NT2/D1 (cell line): ENCODE results near the gene C1QTNF3.

Experiments
- DNase-seq: peaks from one replicate; pipeline ENCODE4 v3.0.0-alpha.2; 2011; ENCODE audit warnings: low read depth, low spot score
- H3K27me3 ChIP-seq: 2 replicates; pipeline ENCODE4 v1.6.0; 2011; ENCODE audit warnings: mild to moderate bottlenecking; ENCODE audit not compliant: insufficient read length, insufficient read depth
- H3K36me3 ChIP-seq: 2 replicates; pipeline ENCODE4 v1.6.1; 2011; ENCODE audit warnings: mild to moderate bottlenecking, low read length, mixed read lengths; ENCODE audit not compliant: insufficient read depth, insufficient read length
- H3K4me1 ChIP-seq: 2 replicates; pipeline ENCODE4 v1.5.1; 2011; ENCODE audit not compliant: insufficient read depth, insufficient read length
- H3K4me3 ChIP-seq: 2 replicates; pipeline ENCODE4 v1.5.1; 2011; ENCODE audit warnings: low read depth; ENCODE audit not compliant: insufficient read length
- H3K9ac ChIP-seq: 2 replicates; pipeline ENCODE4 v1.6.0; 2011; ENCODE audit warnings: low read depth; ENCODE audit not compliant: insufficient read length
- H3K9me3 ChIP-seq: 2 replicates; pipeline ENCODE4 v1.5.1; 2011; ENCODE audit warnings: mild to moderate bottlenecking, low read length; ENCODE audit not compliant: insufficient read depth
- SUZ12 ChIP-seq: IDR thresholded peaks from 2 replicates; pipeline ENCODE4 v1.6.1; 2011; ENCODE audit not compliant: insufficient read length, insufficient read depth; ENCODE audit errors: extremely low read depth
- YY1 ChIP-seq: IDR thresholded peaks from 2 replicates; pipeline ENCODE4 v1.6.1; 2011; ENCODE audit not compliant: insufficient read length, insufficient read depth
- ZNF274 ChIP-seq: IDR thresholded peaks from 2 replicates; pipeline ENCODE4 v1.6.1; 2011; ENCODE audit warnings: mild to moderate bottlenecking, low read depth, low read length

The C1QTNF3 gene

DNA sequence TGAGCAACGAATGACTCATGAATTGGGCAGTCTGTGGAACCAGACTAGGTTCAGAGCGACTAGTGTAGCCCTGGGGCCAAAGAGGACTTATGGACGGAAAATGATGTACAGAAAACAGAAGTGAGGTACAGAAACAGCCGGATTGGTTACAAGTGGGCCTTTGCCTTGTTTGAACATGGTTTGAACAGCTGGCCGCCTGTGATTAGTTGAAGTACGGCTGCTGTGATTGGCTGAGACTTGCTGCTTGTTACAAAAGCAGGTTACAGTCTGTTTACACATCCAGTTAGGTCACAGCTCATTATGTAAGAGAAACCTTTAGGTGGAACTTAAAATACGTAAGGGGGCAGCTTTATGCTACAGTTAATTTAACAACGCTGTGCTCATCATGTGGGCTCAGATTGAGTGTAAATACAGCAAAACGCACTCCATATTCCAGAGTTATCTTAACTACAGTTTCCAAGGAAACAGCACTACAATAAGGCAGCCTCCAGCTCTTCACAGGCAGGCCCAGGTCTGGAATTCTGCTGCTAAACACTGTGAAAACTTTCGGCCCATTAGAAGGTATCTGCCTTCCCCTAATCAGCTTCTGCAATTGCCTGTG, 41.7 kb downstream of the C1QTNF3 start:
- no peak overlapping the region for H3K4me3 ChIP-seq
- DNase-seq, result no peak
- H3K4me1 ChIP-seq, result peaks cover 2% of the 10 kb centered on the region
- H3K27me3 ChIP-seq, result no peaks in the 10 kb centered on the region
- H3K36me3 ChIP-seq, result peaks cover 24% of the 10 kb centered on the region
- no peaks in the 10 kb centered on the region for H3K9me3 ChIP-seq
- no peak overlapping the region for H3K9ac ChIP-seq
- no peak for TF ChIP-seq SUZ12
- no peak for TF ChIP-seq ZNF274
- TF ChIP-seq YY1, result no peak

DNA sequence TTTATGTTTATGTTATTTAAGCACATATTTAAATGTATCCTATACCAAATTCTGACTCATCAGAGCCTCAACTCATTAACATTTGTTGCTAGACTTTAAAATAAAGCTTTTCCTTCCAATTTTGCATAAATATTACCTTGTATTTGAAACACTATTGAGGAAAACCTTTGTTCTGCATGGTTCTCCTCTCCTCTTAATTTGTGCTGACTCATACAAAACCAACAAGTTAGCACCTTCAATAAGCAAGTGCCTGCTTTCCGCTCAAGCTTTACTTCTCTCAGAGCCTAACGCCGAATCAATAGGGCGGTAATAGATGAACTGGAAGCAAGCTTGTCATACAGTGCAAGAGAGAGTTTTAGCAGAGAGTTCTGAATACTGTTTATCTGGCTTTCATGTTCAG, 43.0 kb downstream of the C1QTNF3 start:
- Histone ChIP-seq H3K4me3 (no peak overlapping the region), H3K4me1 (peaks cover 2% of the 10 kb centered on the region), H3K27me3 (no peaks in the 10 kb centered on the region), H3K36me3 (peaks cover 24% of the 10 kb centered on the region), H3K9me3 (no peaks in the 10 kb centered on the region), H3K9ac (no peak overlapping the region)
- no peak for DNase-seq
- no peak for TF ChIP-seq YY1
- TF ChIP-seq ZNF274, result no peak
- TF ChIP-seq SUZ12, result no peak

- DNase-seq, result no peak
- H3K36me3 ChIP-seq, result peaks cover 15% of the 10 kb centered on the region
- H3K9ac ChIP-seq, result no peak overlapping the region
- H3K4me1 ChIP-seq, result peaks cover 2% of the 10 kb centered on the region
- no peak for TF ChIP-seq YY1
- TF ChIP-seq SUZ12, result no peak
- no peak for TF ChIP-seq ZNF274
- no peaks in the 10 kb centered on the region for H3K27me3 ChIP-seq
- H3K4me3 ChIP-seq, result no peak overlapping the region
- no peaks in the 10 kb centered on the region for H3K9me3 ChIP-seq
Measured at GRCh38 chr5:33997331-33997983, 45.6 kb downstream of the C1QTNF3 start.

- Histone ChIP-seq H3K9me3 (no peaks in the 10 kb centered on the region), H3K4me3 (no peak overlapping the region), H3K27me3 (no peaks in the 10 kb centered on the region), H3K9ac (no peak overlapping the region), H3K4me1 (peaks cover 2% of the 10 kb centered on the region), H3K36me3 (peaks cover 13% of the 10 kb centered on the region)
- no peak for DNase-seq
- no peak for TF ChIP-seq ZNF274
Measured at GRCh38 chr5:33995865-33996264, 47.1 kb downstream of the C1QTNF3 start.

DNA sequence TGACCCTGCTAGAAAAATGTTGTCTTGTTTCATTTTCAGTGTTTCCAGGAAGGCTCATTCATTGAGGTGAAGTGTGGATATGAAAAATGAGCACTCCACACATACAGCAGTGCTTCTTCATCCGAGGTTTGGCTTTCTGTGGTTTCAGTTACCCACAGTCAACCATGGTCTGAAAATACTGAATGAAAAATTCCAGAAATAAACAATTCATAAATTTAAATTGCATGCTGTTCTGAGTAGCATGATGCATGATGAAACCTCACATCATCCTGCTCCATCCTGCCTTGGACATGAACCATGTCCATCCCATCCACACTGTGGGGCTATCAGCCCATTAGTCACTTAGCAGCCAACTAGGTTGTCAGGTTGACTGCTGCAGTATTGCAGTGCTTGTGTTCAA, 48.2 kb downstream of the C1QTNF3 start:
- no peak for DNase-seq
- Histone ChIP-seq H3K4me3 (no peak overlapping the region), H3K9me3 (no peaks in the 10 kb centered on the region), H3K9ac (no peak overlapping the region), H3K27me3 (no peaks in the 10 kb centered on the region), H3K36me3 (peaks cover 13% of the 10 kb centered on the region), H3K4me1 (no peaks in the 10 kb centered on the region)
- TF ChIP-seq ZNF274, result no peak

DNA sequence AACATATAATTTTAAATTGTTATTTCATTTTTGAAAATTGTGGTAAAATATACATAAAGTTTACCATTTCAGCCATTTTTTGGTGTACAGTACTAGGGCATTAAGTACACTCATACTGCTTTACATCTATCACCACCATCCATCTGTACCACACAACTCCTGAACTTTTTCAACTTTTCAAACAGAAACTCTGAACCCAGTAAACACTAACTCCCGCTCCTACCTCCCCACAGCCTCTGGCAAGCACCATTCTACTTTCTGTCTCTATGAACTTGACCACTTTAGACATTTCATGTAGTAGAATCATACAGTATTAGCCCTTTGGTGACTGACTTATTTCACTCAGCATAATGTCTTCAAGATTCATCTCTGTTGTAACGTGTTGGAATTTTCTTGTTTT, 50.1 kb downstream of the C1QTNF3 start:
- H3K4me3 ChIP-seq, result no peak overlapping the region
- no peaks in the 10 kb centered on the region for H3K27me3 ChIP-seq
- no peak for TF ChIP-seq ZNF274
- no peak for TF ChIP-seq SUZ12
- no peak for TF ChIP-seq YY1
- no peaks in the 10 kb centered on the region for H3K9me3 ChIP-seq
- peaks cover 18% of the 10 kb centered on the region for H3K36me3 ChIP-seq
- H3K4me1 ChIP-seq, result no peaks in the 10 kb centered on the region
- H3K9ac ChIP-seq, result no peak overlapping the region
- no peak for DNase-seq

DNA sequence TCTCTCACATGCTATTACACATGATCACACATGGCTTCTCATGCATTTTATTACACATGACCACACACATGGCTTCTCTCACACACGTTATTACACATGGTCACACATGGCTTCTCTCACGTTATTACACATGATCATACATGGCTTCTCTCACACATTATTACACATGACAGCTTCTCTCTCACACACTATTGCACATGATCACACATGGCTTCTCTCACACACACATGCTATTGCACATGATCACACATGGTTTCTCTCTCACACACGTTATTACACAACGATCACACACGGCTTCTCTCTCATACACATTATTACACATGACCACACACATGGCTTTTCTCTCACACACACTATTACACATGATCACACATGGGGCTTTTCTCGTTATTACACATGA, 57.6 kb downstream of the C1QTNF3 start:
- Histone ChIP-seq H3K9ac (no peak overlapping the region), H3K4me1 (no peaks in the 10 kb centered on the region), H3K36me3 (peaks cover 14% of the 10 kb centered on the region), H3K27me3 (no peaks in the 10 kb centered on the region), H3K9me3 (no peaks in the 10 kb centered on the region), H3K4me3 (no peak overlapping the region)
- TF ChIP-seq ZNF274, result no peak
- TF ChIP-seq SUZ12, result no peak
- DNase-seq, result no peak
